HG03064 (cell line): Measurements from ENCODE around the gene GIPC1.

Experiments used
- ATAC-seq: cut with Tn5 transposase; IDR thresholded peaks from one replicate; pipeline ENCODE4 v1.9.1; 2021; ENCODE audit warnings: low read depth; ENCODE audit not compliant: unreplicated experiment

The GIPC1 gene

DNA sequence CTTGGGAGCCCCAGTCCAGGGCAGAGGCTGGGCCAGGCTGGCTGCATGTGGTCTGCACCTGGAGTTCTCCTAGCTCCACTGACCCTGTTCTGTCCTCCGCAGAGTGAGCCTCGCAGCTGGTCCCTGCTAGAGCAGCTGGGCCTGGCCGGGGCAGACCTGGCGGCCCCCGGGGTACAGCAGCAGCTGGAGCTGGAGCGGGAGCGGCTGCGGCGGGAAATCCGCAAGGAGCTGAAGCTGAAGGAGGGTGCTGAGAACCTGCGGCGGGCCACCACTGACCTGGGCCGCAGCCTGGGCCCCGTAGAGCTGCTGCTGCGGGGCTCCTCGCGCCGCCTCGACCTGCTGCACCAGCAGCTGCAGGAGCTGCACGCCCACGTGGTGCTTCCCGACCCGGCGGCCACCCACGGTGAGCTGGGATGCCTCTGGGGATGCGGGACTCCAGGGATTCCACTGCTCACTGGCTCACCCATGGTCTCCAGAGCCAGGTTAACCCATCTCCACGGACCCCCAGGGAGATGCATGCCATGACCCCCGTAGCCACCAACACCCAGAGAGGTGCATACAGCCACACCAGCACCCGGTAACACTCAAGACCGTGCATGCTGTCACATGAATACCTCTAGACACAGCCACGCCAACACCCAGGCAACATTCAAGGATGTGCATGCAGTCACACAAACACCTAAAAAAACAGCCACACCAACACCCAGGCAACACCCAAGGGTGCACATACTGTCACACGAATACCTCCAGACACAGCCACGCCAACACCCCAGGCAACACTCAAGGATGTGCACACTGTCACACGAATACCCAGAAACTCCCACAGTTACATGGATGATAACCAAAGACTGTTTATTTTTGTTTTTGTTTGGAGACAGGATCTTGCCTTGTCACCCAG lies 54.6 kb downstream of the GIPC1 start:
- ATAC-seq, result no peak

DNA sequence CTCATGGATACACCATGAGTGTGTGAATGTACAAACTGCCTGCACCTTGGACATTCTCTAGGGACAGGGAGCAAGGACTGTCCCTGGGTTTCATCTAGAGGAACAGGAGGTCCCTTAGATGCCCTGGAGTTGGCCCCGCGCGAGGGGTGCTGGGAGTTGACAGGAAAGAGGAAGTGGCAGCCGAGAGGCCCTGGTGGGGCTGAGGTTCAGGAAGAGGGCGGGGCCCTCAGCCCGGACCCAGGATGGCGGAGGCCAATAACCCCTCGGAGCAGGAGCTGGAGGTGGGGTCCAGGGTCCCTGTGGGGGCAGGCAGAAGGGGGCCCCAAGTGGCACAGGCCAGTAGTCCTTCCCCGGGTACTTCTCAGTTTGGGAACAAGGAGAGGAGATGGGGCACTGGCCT lies 55.9 kb downstream of the GIPC1 start:
- no peak for ATAC-seq

DNA sequence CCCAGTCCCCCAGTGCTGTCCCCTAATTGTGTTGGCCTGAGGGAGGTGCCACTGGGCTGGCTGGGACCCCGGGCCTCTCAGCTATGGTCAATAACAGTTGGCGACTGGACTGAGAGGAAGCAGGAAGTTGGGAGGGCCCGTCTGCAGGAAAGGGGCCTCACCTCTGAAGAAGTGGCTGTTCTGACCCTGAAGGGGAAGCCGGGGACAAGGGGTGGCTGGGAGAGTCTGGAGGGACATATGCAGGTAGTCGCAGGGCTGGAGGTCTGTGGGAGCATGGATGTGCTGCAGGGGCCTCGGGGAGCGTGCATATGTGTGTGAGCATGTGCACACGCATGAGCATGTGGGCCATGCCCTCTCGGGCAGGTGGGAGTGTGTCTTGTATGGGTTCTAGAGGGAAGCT lies 56.9 kb downstream of the GIPC1 start:
- no peak for ATAC-seq

DNA sequence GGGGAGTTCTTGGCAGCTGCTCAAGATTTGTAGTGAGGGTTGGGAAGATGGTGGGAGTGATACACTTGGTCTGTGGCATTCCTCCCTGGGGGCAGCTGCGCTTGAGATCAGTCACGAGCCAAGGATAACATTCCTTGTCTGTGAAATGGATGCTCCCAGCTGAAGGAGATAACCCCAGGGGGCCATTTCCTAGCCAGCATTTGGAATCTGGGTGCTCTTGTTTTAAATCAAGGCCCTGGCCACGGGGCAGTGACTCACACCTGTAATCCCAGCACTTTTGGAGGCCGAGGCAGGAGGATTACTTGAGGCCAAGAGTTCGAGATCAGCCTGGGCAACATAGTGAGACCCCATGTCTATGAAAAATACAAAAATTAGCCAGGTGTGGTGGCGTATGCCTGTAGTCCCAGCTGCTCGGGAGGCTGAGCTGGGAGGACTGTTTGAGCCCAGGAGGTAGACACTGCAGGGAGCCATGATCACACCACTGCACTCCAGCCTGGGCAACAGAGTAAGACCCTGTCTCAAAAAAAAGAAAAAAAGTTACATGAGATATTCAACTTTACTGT lies 58.3 kb downstream of the GIPC1 start:
- no peak for ATAC-seq

DNA sequence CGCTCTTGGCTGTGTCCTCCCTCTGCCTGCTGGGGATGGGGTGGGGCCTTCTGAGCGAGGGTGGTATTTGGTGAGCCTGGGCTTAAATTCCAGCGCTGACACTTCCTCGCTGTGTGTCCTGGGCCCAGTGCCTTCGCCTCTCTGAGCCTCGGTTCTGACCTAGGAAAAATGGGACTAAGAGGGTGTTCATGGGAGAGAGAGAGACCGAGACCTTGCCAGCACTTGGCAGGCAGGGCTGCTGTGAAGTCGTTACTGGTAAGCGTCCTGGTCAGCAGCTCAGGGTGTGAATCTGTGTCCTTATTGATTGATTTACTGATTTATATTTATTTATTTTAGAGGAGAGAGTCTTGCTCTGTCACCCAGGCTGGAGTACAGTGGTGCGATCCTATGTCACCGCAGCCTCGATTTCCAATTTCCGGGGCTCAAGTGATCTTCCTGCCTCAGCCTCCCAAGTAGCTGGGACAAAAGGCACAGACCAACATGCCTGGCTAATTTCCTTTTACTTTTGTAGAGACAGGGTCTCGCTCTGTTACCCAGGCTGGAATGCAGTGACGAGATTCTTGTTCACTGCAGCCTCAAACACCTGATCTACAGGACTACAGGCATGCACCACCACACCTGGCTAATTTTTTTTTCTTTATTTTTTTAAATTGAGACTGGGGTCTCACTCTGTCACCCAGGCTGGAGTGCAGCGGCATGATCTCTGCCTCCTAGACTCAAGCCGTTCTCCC lies 60.4 kb downstream of the GIPC1 start:
- ATAC-seq, result no peak

DNA sequence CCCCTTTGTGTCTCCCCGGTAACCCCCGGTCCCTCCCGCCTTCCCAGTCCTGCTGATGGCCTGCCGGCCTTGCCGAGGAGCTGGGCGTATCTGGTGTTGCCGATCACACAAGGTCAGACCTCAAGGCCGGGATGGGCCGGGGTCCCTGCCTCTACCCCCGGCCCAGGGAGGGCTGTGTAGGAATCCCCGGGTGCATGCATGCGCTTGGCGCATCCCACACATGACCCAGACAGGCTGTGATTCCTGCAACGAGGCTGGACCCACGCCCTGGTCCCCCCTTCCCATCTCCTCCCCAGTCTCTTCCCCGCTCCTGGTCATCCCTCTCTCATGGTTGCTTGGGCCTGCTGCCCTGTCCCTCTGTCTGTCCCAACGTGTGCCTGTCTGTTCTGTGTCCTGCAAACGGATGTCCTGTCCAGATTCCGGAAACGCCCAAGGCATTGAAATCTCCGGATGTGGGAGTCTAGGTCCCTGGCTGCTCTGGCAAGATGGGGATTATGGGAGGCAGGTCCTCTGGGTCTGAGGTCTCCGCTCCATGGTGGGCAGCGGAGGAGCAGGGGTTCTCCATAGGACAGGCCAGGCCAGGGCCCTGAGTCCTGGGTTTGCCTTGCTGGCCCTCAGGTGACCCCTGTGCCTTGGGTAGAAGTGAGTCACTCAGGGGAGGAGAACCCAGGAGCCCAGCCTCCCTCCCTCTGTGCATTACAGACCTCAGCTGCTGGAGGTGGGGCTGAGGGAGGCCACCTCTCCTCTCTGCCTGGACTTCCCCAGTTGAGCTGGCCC lies 61.2 kb downstream of the GIPC1 start:
- no peak for ATAC-seq

DNA sequence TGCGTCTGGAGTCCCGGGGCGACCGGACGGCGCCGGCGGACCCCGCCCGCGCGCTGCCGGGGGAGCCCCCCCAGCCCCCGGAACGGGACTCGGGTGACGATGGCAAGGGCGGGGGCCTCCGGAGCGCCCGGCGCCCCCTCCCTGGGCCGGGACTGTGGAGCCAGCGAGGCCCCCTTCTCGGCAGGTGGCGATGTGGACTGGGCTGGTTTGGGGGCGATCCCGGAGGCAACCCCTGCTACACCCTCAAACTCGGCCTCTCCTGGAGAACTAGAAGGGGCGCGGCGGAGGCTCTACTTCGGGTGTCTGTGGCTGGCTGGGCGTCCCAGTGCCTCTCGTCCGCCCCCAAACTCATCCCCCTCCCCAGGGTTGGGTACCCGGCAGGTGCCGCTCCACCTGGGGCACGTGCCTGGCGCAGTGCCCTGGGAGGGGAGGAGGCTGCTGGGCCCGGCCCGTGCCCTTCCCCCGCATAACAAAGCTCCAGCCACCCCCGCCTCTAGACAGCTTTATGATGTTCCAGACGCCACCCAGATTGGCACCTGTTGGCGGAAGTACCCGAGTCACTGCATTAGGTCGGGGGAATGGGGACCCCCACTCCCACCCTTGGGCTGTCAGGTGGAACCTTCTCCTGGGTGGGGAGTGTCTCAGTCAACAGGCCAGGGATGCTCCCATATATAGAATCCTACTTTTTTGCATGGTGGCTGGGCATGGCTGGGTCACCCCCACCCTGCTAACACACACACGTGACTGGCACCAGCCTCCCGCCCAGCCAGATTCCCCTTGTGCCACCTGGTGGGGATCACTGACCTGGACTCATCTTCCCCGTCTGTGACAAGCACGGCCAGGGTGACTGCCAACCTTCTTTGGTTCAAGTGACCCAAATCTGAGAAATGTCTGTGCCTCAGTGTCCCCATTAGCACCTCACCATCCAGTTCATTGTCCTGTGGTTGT lies 62.1 kb downstream of the GIPC1 start:
- ATAC-seq, result no peak

DNA sequence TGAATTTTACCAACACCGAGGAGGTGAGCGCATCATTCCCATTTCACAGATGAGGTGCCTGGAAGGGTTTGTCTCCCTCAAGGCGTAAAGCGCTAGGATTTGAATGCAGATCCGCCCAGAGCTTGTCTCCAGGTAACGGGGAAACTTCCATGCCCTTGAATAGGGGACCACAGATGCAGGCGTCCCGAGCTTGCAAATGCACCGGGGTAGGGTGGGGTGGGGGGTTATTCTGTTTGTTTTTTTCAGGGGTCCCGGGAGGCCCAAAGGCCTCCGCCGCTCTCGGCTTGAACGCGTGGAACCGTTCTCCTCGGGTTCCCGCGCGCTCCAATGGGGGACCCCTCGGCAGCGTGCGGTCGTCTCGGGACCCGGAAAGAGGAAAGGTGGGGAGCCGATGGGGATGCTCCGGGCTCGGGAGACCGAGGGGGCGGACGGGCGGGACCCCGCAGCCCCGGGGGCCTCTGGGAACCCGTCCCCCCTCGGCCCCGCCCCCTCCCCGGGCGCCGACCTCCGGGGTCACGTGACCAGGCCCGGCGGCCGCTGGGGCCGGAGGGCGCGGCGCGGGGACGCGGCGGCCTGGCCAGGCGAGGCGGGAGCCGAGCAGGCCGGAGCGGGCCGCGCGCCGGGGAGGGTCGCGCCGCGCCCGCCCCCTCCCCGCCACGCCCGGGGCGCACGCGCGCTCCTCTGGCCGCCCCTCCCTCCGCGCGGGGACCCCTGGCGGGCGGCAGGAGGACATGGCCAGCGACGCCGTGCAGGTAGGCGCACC lies 63.0 kb downstream of the GIPC1 start, which contains the start of gene PKN1:
TSS of gene PKN1 (plus strand) at position 516 of the 763 bp plus-strand sequence. CDS start at position 732, 216 bp downstream.
- ATAC-seq, result no peak

DNA sequence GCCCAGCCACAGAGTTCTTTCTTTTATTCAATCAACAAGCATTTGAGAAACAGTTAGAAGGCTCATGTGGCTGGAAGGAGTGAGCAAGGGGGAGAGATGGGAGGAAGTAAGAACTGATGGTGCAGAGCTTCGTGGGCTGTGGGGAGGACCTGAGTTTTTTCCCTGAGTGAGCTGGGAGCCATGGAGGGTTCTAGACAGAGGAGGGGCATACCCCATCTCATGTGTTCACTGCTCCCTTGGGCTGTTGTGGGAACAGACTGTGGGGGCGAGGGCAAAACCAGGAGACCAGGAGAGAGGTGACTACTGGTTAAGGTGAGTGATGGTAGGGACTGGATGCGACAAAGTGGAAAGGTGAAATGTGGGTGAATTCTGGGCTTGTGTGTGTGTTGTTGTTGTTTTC lies 65.2 kb downstream of the GIPC1 start:
- no peak for ATAC-seq

DNA sequence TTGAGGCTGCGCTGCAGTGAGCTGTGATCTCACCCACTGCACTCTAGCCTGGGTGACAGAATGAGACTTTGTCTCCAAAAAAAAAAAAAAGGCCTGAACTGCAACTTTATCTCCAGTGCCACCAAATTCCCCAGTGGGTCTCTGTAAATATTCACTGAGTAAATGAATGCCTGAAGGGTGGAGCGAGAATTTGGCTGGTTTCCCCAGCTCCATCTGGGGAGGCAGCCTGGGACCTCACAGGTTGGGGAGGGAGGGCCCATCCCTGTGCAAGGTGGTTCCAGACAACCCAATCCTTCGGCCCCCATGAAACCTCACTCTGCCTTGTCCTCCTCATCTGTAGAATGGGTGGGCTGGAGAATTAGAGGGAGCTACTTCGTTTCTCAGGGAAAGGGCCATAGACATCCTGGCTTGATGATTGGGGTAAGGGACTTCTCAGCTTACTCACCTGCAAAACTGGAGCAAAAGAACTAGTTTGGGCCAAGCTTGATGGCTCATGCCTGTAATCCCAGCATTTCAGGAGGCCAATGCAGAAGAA lies 67.0 kb downstream of the GIPC1 start:
- ATAC-seq, result no peak
